Regular cardiac myocyte (primary cell): ENCODE measurements around the gene TNF. TPM values are rescaled to one million over a fixed set of nuclear protein-coding genes. Genes with fewer than 3 reads are reported as not detected.

Experiments
- total RNA-seq: library from RNA; depleted of rRNA; stranded (reverse); fragments of >200 nt; gene quantifications from 2 replicates; pipeline ENCODE4 v1.2.3, GENCODE V29; 2014

Gene TNF
- total RNA-seq: not detected in 2 replicates

DNA sequence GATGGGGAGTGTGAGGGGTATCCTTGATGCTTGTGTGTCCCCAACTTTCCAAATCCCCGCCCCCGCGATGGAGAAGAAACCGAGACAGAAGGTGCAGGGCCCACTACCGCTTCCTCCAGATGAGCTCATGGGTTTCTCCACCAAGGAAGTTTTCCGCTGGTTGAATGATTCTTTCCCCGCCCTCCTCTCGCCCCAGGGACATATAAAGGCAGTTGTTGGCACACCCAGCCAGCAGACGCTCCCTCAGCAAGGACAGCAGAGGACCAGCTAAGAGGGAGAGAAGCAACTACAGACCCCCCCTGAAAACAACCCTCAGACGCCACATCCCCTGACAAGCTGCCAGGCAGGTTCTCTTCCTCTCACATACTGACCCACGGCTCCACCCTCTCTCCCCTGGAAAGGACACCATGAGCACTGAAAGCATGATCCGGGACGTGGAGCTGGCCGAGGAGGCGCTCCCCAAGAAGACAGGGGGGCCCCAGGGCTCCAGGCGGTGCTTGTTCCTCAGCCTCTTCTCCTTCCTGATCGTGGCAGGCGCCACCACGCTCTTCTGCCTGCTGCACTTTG lies at the start of gene TNF:
TNF (plus strand) TSS at position 231 of the 567 bp plus-strand sequence; CDS start at position 408, 177 bp downstream.

DNA sequence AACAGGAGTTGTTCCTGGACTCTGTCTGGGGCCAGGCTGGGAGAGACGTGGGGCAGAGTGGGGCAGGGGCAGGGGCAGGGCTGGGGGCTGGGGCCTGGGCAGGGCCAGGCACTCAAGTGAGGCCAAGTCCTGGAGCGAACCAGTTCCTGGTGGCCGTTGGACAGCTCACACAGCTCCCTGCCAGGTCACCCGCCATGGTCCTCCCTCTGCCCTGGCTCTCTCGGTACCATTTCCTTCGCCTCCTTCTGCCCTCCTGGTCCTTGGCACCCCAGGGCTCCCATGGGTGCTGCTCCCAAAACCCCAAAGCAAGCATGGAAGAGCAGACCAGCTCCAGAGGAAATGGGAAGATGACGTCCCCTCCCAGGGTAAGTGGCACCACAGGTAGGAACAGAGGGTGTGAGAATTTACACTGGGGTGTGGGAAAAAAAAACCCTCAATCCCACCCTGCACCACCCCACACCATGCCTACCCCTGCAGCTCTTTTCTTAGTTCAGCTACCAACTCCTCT lies 46.5 kb upstream of the TNF start, which contains the start of gene MCCD1:
MCCD1 (plus strand) TSS at position 142 of the 508 bp plus-strand sequence; CDS start at position 195, 53 bp downstream.

DNA sequence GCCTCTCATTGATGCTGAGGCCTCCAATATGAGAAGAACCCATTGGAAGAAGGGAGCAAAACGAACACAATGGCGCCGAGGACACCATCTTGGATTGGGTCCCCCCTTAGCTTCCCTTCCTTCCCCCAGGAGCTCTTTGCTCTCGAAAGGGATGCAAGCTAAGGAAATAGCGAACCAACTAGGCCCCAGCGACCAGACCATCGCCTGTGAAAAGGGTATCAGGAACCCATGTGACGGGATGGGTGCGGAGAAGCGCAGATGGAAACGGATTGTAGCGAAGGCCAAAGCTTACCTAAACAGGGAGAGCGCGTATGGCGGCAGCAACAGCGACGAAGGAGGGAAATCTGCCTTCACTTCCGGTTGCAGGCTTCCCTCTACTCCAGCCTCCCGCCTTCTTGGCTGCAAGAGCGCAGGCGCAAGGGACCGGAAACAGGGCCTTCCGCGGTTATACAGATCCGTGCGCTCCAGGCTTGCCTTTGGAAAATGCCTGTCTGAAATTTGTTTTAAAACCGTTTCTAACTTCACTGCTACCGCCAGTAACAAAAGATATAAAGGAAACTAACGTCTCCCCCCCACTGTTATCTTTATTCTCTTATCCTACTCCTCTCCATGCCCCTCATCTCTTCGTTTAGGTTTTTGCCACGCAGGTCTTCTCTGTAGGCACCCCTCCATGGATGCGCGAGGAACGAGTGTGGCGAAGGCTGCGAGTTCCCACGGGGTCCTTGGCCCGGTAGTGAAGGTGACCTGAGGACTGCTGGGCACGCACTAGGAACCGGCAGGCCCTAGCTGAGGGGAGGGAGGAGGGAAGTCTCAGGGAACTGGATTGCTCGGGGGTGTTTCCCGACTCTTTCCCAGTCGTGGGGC lies 33.5 kb upstream of the TNF start, which contains the start of gene DDX39B:
DDX39B (minus strand) TSS at position 346 of the 864 bp plus-strand sequence. CDS start 1,471 bp downstream, outside the sequence.

DNA sequence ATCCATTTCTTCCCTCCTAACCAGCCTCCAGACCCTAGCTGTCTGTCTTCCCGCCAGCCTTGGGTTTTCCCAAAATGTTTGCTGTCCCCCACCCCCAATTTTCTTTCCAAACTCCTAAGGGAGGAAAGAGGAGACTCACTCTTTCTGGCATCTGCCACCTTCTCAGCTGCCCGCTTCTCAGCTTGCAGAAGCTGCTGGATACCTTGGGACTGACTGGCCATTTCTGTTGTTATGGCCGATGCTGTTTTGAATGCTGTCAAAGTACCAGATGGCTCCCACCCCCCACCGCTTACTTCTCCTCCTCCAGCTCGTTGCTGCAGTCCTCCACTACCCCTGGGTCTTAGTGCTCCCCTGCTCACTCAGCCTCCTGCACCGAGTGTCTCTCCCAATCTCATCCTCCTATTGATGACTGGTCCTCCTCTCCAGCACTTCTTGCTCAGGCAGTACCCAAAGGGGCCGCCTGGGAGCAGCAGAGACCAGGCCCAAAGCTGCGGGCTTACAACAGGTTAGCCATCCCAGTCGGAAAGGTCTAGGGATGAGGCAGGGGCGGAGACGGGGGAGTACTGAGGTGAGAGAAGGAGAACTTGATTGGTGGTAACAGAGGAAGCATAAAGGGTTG lies 28.9 kb upstream of the TNF start, which contains the start of gene ATP6V1G2:
ATP6V1G2 (minus strand) TSS at position 270 of the 619 bp plus-strand sequence; CDS start at position 221, 49 bp downstream.

DNA sequence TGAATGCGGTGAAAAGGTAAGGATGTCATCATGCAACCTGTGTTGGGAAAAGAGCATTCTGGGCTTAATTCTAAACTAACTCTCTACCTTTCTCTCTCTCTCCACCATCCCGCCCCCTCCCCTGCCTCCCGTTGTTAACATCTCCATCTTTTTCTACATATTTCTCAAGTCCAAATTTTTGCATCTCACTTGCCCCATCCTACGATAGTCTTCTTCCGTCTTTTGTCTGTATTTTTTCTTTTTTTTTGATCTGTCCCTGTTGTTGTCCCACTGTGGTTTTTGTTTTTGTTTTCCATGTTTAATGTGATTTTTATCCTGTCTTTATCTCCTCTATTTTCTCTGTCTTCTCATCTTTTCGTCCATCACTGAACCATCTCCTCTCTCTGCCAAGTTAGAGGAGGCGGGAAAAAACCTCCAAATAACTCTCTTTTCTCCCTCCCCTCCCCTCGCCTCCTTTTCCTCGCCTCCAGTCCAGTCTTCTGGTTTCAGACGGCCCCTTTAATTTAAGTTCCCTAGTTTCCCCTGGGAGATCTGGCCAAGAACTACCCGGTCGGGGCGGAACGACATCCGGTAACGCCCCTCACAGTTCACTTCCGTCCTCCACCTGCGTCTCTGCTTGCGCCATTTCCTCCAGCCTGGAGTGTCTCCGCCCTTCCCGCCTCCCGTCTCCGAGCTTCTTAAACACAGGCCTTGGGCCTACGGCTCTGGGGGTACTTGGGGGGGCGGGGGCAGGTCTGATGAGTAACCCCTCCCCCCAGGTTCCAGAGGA lies 28.2 kb upstream of the TNF start, which contains the start of gene NFKBIL1:
NFKBIL1 (plus strand) TSS at position 651 of the 769 bp plus-strand sequence; CDS start at position 738, 87 bp downstream.

DNA sequence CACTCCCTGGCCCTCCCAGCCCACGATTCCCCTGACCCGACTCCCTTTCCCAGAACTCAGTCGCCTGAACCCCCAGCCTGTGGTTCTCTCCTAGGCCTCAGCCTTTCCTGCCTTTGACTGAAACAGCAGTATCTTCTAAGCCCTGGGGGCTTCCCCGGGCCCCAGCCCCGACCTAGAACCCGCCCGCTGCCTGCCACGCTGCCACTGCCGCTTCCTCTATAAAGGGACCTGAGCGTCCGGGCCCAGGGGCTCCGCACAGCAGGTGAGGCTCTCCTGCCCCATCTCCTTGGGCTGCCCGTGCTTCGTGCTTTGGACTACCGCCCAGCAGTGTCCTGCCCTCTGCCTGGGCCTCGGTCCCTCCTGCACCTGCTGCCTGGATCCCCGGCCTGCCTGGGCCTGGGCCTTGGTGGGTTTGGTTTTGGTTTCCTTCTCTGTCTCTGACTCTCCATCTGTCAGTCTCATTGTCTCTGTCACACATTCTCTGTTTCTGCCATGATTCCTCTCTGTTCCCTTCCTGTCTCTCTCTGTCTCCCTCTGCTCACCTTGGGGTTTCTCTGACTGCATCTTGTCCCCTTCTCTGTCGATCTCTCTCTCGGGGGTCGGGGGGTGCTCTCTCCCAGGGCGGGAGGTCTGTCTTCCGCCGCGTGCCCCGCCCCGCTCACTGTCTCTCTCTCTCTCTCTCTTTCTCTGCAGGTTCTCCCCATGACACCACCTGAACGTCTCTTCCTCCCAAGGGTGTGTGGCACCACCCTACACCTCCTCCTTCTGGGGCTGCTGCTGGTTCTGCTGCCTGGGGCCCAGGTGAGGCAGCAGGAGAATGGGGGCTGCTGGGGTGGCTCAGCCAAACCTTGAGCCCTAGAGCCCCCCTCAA lies 3.1 kb upstream of the TNF start, which contains the start of gene LTA:
LTA (plus strand) TSS at position 249 of the 871 bp plus-strand sequence; CDS start at position 703, 454 bp downstream.

DNA sequence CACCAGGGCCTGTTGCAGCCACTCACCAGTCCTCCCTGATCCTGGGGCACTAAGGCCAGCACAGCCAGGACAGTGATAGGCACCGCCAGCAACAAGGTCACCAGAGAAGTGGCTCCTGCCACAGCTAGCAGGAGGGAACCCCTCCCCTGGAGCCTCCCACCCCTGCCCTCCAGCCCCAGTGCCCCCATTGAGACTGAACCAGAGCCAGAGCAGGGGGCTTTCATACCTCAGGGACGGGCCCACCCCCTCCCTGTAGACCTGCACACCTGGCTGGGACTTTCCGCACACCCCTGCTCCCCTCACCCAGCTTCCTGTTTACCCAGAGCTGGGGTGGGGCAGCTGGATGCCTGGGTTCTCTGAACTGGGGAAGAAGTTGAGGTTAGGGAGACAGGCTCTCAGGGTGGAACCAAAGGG lies 6.9 kb downstream of the TNF start, which contains the start of gene LTB:
LTB (minus strand) TSS at position 195 of the 414 bp plus-strand sequence; CDS start at position 188, 7 bp downstream.

DNA sequence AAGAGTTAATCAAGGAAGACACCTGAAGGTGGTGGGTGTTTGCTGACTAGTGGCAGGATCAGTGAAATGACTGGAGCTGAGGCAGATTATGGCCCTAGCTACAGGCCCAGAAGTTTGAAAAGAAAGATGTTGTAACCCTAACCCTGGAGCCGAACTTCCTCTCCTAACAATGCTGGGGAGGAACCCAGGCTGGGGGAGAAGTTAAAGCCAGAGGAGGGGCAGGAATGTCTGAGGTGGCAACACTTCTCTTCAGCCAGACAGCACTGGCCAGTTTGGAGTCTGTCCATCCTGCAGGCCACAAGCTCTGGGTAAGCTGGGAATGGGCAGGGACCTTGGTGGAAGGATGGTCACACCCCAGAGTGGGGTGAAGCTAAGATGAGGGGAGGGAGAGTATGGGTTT lies 10.6 kb downstream of the TNF start, which contains the start of gene LST1:
LST1 (plus strand) TSS at position 270 of the 400 bp plus-strand sequence. CDS start 1,023 bp downstream, outside the sequence.

DNA sequence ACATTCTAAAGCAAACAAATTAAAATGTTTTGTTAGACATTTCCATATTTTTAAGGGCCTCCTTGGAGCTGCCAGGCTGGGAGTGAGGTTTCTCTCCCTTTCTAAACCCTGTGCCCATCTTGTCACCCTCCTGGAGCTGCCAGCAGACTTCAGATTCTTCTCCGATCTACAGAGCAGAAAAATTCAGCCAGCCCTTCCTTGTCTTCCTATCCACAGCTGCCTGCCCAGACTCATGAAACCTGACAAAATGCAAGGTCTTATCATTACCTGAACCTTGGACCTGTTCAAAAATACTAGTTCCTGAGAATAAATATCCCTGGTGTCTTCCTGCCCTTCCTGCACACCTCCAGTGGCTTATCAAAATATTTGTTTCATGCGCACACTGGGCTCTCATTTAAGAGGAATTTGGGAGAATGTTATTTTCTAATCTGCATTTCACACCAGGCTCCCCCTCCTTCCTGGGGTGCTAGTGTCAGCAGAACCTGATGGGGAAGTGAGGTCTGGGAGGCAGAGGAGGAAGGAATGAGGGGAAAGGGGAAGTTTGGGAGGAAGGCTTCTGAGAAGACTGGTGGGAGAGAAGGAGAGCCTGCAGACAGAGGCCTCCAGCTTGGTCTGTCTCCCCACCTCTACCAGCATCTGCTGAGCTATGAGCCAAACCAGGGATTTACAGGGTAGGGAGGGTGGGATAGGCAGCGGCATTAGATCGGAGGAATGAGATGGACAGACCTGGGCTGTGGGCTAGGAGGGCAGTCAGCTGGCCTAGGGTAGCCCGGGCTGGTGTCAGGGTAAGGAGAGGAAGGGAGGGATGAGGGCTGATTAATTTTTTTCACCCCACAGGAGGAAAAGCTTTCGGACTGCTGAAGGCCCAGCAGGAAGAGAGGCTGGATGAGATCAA lies 39.6 kb downstream of the TNF start, which contains the start of gene AIF1:
AIF1 (plus strand) TSS at position 551 of the 895 bp plus-strand sequence; CDS start at position 647, 96 bp downstream.

DNA sequence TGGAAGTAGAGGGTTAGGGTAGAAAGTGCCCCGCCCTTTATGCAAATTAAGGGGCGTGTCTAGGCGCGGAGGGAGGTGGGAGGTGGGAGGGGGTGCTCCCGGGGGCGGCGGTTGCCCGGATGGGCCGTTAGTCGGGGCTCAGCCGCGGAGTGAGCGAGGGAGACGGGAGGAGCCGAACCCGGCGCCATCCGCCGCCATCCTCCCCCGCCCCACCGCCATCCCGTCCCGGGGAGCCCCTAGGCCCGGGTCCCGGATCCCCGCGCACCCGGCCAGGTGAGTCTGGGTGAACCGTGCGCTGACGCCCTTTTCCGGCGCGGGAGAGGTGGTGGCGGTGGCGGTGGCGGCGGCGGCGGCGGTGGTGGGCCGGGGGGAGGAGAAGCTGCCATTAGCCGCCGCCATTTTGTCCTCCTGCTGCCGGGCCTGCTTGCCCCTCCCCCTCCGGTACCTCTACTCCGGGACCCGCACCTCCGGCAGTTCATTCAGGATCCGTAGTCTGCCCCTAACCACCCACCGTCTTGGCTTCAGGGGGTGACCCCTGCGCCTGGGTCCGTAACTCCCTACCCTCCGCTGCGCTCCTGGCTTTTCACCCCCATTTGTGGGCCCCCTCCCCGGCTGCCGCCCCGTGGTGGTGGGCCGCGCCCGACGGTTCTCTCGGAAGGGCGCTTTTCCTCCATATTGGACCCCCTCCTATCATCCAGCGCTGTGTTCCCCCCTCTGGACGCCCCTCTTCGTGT lies 45.4 kb downstream of the TNF start, which contains the start of gene PRRC2A:
PRRC2A (plus strand) TSS at position 130 of the 734 bp plus-strand sequence. CDS start 2,075 bp downstream, outside the sequence.

Other genes starting within 250 kb of the TNF start
- gene HLA-B, start 218.4 kb upstream of the TNF start, total RNA-seq: 116 and 206 TPM in 2 replicates
- gene MICA, start 172.0 kb upstream of the TNF start, total RNA-seq: 45.1 and 62.3 TPM in 2 replicates
- gene MICB, start 77.4 kb upstream of the TNF start, total RNA-seq: 9.0 and 20.7 TPM in 2 replicates
- gene MCCD1, start 46.6 kb upstream of the TNF start, total RNA-seq: not detected in 2 replicates
- 156 and 555 TPM in 2 replicates for gene DDX39B, start 33.6 kb upstream of the TNF start, total RNA-seq
- 1.2 and 5.1 TPM in 2 replicates for gene ATP6V1G2, start 29.0 kb upstream of the TNF start, total RNA-seq
- 19.7 and 32.7 TPM in 2 replicates for gene NFKBIL1, start 28.0 kb upstream of the TNF start, total RNA-seq
- gene LTA, start 3.3 kb upstream of the TNF start, total RNA-seq: not detected in 2 replicates
- 0.28 TPM in 1 of 2 replicates, not detected in the other for gene LTB, start 6.9 kb downstream of the TNF start, total RNA-seq
- gene LST1, start 10.7 kb downstream of the TNF start, total RNA-seq: not detected in 2 replicates
- gene NCR3, start 17.4 kb downstream of the TNF start, total RNA-seq: not detected in 2 replicates
- gene AIF1, start 39.7 kb downstream of the TNF start, total RNA-seq: not detected in 2 replicates
- 19.7 and 31.1 TPM in 2 replicates for gene PRRC2A, start 45.1 kb downstream of the TNF start, total RNA-seq
- 90.5 and 111 TPM in 2 replicates for gene BAG6, start 77.1 kb downstream of the TNF start, total RNA-seq
- 0.28 and 1.2 TPM in 2 replicates for gene APOM, start 80.3 kb downstream of the TNF start, total RNA-seq
- gene C6orf47, start 85.2 kb downstream of the TNF start, total RNA-seq: 21.9 and 23.4 TPM in 2 replicates
- 14.1 and 22.2 TPM in 2 replicates for gene GPANK1, start 89.4 kb downstream of the TNF start, total RNA-seq
- 93.0 and 140 TPM in 2 replicates for gene CSNK2B, start 90.5 kb downstream of the TNF start, total RNA-seq
- 2.0 and 2.3 TPM in 2 replicates for gene LY6G5B, start 94.4 kb downstream of the TNF start, total RNA-seq
- 0.38 and 1.7 TPM in 2 replicates for gene LY6G5C, start 105.5 kb downstream of the TNF start, total RNA-seq
- 47.1 and 56.7 TPM in 2 replicates for gene ABHD16A, start 127.8 kb downstream of the TNF start, total RNA-seq
- gene LY6G6F, start 131.3 kb downstream of the TNF start, total RNA-seq: not detected in 2 replicates
- not detected in 2 replicates for gene LY6G6D, start 139.8 kb downstream of the TNF start, total RNA-seq
- gene LY6G6C, start 146.2 kb downstream of the TNF start, total RNA-seq: under 0.01 TPM in 1 of 2 replicates, not detected in the other
- 0.28 TPM in 1 of 2 replicates, not detected in the other for gene MPIG6B, start 147.8 kb downstream of the TNF start, total RNA-seq
- 58.1 and 70.5 TPM in 2 replicates for gene DDAH2, start 153.7 kb downstream of the TNF start, total RNA-seq
- 711 and 1,283 TPM in 2 replicates for gene CLIC1, start 161.0 kb downstream of the TNF start, total RNA-seq
- 4.4 and 5.4 TPM in 2 replicates for gene MSH5, start 164.4 kb downstream of the TNF start, total RNA-seq
- gene SAPCD1, start 187.1 kb downstream of the TNF start, total RNA-seq: 0.19 and 0.85 TPM in 2 replicates
- under 0.01 TPM in 1 of 2 replicates, not detected in the other for gene VWA7, start 201.8 kb downstream of the TNF start, total RNA-seq
- 32.4 and 91.3 TPM in 2 replicates for gene VARS1, start 220.2 kb downstream of the TNF start, total RNA-seq
- 18.0 and 46.2 TPM in 2 replicates for gene LSM2, start 231.4 kb downstream of the TNF start, total RNA-seq
- 1.3 and 2.8 TPM in 2 replicates for gene HSPA1L, start 239.7 kb downstream of the TNF start, total RNA-seq
- gene HSPA1A, start 240.0 kb downstream of the TNF start, total RNA-seq: 87.9 and 192 TPM in 2 replicates